ENCODE data around the gene THOC6.

Gene THOC6

GRCh38 chr16:3017344-3017743 lies 6.5 kb upstream of the THOC6 start:
- Histone ChIP-seq H3K79me2 (ENCODE audit: low read length) (no peaks in the 10 kb centered on the region), H3K36me3 (replicated peaks; ENCODE audit: insufficient read depth, low read length) (no peaks in the 10 kb centered on the region), H3K4me3 (ENCODE audit: low read length) (no peak overlapping the region), H3K4me1 (ENCODE audit: low read length) (0 out of 2 replicates have a peak, but pooled peaks cover 4% of the 10 kb centered on the region), H2AFZ (ENCODE audit: low read length) (no peak overlapping the region), H3K27ac (ENCODE audit: low read length) (no peak overlapping the region), H3K9me3 (replicated peaks; ENCODE audit: insufficient read depth, low read length) (no peaks in the 10 kb centered on the region), H3K27me3 (replicated peaks; ENCODE audit: insufficient read depth, low read length) (peaks cover 64% of the 10 kb centered on the region), H3K9ac (ENCODE audit: low read length) (no peak overlapping the region), H3K4me2 (ENCODE audit: low read depth, low read length) (no peak overlapping the region), H3K9me2 (replicated peaks; ENCODE audit: insufficient read depth, low read length) (no peaks in the 10 kb centered on the region), H3F3A (ENCODE audit: insufficient read depth, low read length) (0 out of 2 replicates have a peak, but pooled peaks cover under 1% of the 10 kb centered on the region), H4K20me1 (ENCODE audit: insufficient read depth, low read length) (no peaks in the 10 kb centered on the region)
- no peak for DNase-seq
- TF ChIP-seq CTCF (IDR thresholded peaks at IDR 0.05; ENCODE audit: low read length), result no peak
- TF ChIP-seq EZH2 (optimal IDR thresholded peaks at IDR 0.05; ENCODE audit: low read depth, low read length), result no peak
- TF ChIP-seq EZH2phosphoT487 (IDR thresholded peaks at IDR 0.05; ENCODE audit: low read length), result no peak

- Histone ChIP-seq H3K79me2 (ENCODE audit: low read length) (no peaks in the 10 kb centered on the region), H3F3A (ENCODE audit: insufficient read depth, low read length) (0 out of 2 replicates have a peak, but pooled peaks cover 6% of the 10 kb centered on the region), H3K4me2 (ENCODE audit: low read depth, low read length) (no peak within 1 kb of the TSS), H3K27ac (ENCODE audit: low read length) (no peak within 1 kb of the TSS), H3K4me1 (ENCODE audit: low read length) (0 out of 2 replicates have a peak, but pooled peaks cover 4% of the 10 kb centered on the region), H3K36me3 (replicated peaks; ENCODE audit: insufficient read depth, low read length) (no peaks in the 10 kb centered on the region), H3K4me3 (ENCODE audit: low read length) (no peak within 1 kb of the TSS), H2AFZ (ENCODE audit: low read length) (no peak within 1 kb of the TSS), H3K9me3 (replicated peaks; ENCODE audit: insufficient read depth, low read length) (no peaks in the 10 kb centered on the region), H3K9me2 (replicated peaks; ENCODE audit: insufficient read depth, low read length) (no peaks in the 10 kb centered on the region), H4K20me1 (ENCODE audit: insufficient read depth, low read length) (no peaks in the 10 kb centered on the region), H3K27me3 (replicated peaks; ENCODE audit: insufficient read depth, low read length) (peaks cover 58% of the 10 kb centered on the region), H3K9ac (ENCODE audit: low read length) (no peak within 1 kb of the TSS)
- no peak for TF ChIP-seq EZH2 (optimal IDR thresholded peaks at IDR 0.05; ENCODE audit: low read depth, low read length)
- 0 out of 2 replicates have a peak, but pooled peaks have one; percentile 6 for TF ChIP-seq CTCF (IDR thresholded peaks at IDR 0.05; ENCODE audit: low read length)
- no peak for DNase-seq
These were observed 5.9 kb upstream of the THOC6 start, which contains the start of gene CLDN6 for GRCh38 chr16:3017794-3018506. Gene CLDN6 (minus strand): TSS chr16:3018183. CDS start chr16:3016021, 2,162 bp downstream.

- Histone ChIP-seq H3K36me3 (replicated peaks; ENCODE audit: insufficient read depth, low read length) (no peaks in the 10 kb centered on the region), H3F3A (ENCODE audit: insufficient read depth, low read length) (0 out of 2 replicates have a peak, but pooled peaks cover 7% of the 10 kb centered on the region), H3K4me1 (ENCODE audit: low read length) (0 out of 2 replicates have a peak, but pooled peaks cover 4% of the 10 kb centered on the region), H3K27me3 (replicated peaks; ENCODE audit: insufficient read depth, low read length) (peaks cover 41% of the 10 kb centered on the region), H3K9me3 (replicated peaks; ENCODE audit: insufficient read depth, low read length) (no peaks in the 10 kb centered on the region), H3K9me2 (replicated peaks; ENCODE audit: insufficient read depth, low read length) (no peaks in the 10 kb centered on the region), H3K4me2 (ENCODE audit: low read depth, low read length) (peak overlapping the region; percentile 91; the same call in 1 of the 2 replicates), H3K79me2 (ENCODE audit: low read length) (no peaks in the 10 kb centered on the region), H3K9ac (ENCODE audit: low read length) (0 out of 2 replicates have a peak overlapping the region, but pooled peaks have one; percentile 6), H2AFZ (ENCODE audit: low read length) (peak overlapping the region; percentile 80), H3K27ac (ENCODE audit: low read length) (no peak overlapping the region), H3K4me3 (ENCODE audit: low read length) (peak overlapping the region; percentile 66), H4K20me1 (ENCODE audit: insufficient read depth, low read length) (no peaks in the 10 kb centered on the region)
- TF ChIP-seq CTCF (IDR thresholded peaks at IDR 0.05; ENCODE audit: low read length), result no peak
- no peak for TF ChIP-seq EZH2 (optimal IDR thresholded peaks at IDR 0.05; ENCODE audit: low read depth, low read length)
- no peak for TF ChIP-seq EZH2phosphoT487 (IDR thresholded peaks at IDR 0.05; ENCODE audit: low read length)
- DNase-seq, result no peak
These were observed 4.1 kb upstream of the THOC6 start for GRCh38 chr16:3019594-3020246.
